ENCODE data around the gene PRDM1. TPM values are rescaled to one million over a fixed set of nuclear protein-coding genes. Genes with fewer than 3 reads are reported as not detected.

The PRDM1 gene
- total and polyA plus RNA-seq, 4 donors: 1.3 to 6.6 (median 2.0) TPM

GRCh38 chr6:106080763-106081095, 5.4 kb upstream of the PRDM1 start:
- Histone ChIP-seq H3K27me3 (ENCODE audit: control insufficient read depth, insufficient read depth, low read length) (peaks cover 20% of the 10 kb centered on the region), H3K9me3 (ENCODE audit: control insufficient read depth, insufficient read depth, low read length) (no peaks in the 10 kb centered on the region), H3K4me3 (ENCODE audit: low read depth, low read length) (no peak overlapping the region), H3K4me1 (ENCODE audit: control insufficient read depth, insufficient read depth, low read length) (peaks cover 5% of the 10 kb centered on the region), H3K36me3 (ENCODE audit: control insufficient read depth, insufficient read depth, low read length) (no peaks in the 10 kb centered on the region), H3K27ac (ENCODE audit: low read depth, low read length) (no peak overlapping the region)
- no peak for DNase-seq (ENCODE audit: low read depth in 4 of 6, low spot score in 6 of 6)
- 75% methylated on average over 3 of the region's 3 CpGs for WGBS (ENCODE audit: insufficient coverage)

GRCh38 chr6:106081715-106082114, 4.4 kb upstream of the PRDM1 start:
- no CpG with 5 or more reads among the region's 4 CpGs for WGBS (ENCODE audit: insufficient coverage)
- Histone ChIP-seq H3K27ac (ENCODE audit: low read depth, low read length) (no peak overlapping the region), H3K27me3 (ENCODE audit: control insufficient read depth, insufficient read depth, low read length) (peaks cover 28% of the 10 kb centered on the region), H3K9me3 (ENCODE audit: control insufficient read depth, insufficient read depth, low read length) (no peaks in the 10 kb centered on the region), H3K4me1 (ENCODE audit: control insufficient read depth, insufficient read depth, low read length) (peaks cover 12% of the 10 kb centered on the region), H3K36me3 (ENCODE audit: control insufficient read depth, insufficient read depth, low read length) (no peaks in the 10 kb centered on the region), H3K4me3 (ENCODE audit: low read depth, low read length) (no peak overlapping the region)
- no peak for DNase-seq (ENCODE audit: low read depth in 4 of 6, low spot score in 6 of 6)

- Histone ChIP-seq H3K36me3 (ENCODE audit: control insufficient read depth, insufficient read depth, low read length) (no peaks in the 10 kb centered on the region), H3K9me3 (ENCODE audit: control insufficient read depth, insufficient read depth, low read length) (no peaks in the 10 kb centered on the region), H3K27me3 (ENCODE audit: control insufficient read depth, insufficient read depth, low read length) (peaks cover 35% of the 10 kb centered on the region), H3K4me3 (ENCODE audit: low read depth, low read length) (no peak overlapping the region), H3K4me1 (ENCODE audit: control insufficient read depth, insufficient read depth, low read length) (peaks cover 16% of the 10 kb centered on the region), H3K27ac (ENCODE audit: low read depth, low read length) (no peak overlapping the region)
- DNase-seq (ENCODE audit: low read depth in 4 of 6, low spot score in 6 of 6): no peak
- WGBS (ENCODE audit: insufficient coverage): no CpG with 5 or more reads among the region's 6 CpGs
Observed at GRCh38 chr6:106082735-106083398, 3.3 kb upstream of the PRDM1 start.

GRCh38 chr6:106083618-106084017, 2.5 kb upstream of the PRDM1 start:
- H3K27ac ChIP-seq (ENCODE audit: low read depth, low read length): no peak overlapping the region

GRCh38 chr6:106084106-106084988, 1.8 kb upstream of the PRDM1 start:
- peaks cover 16% of the 10 kb centered on the region for H3K4me1 ChIP-seq (ENCODE audit: control insufficient read depth, insufficient read depth, low read length)
- 40% methylated on average over 2 of the region's 5 CpGs for WGBS (ENCODE audit: insufficient coverage)
- no peak overlapping the region for H3K27ac ChIP-seq (ENCODE audit: low read depth, low read length)
- H3K27me3 ChIP-seq (ENCODE audit: control insufficient read depth, insufficient read depth, low read length): peaks cover 35% of the 10 kb centered on the region
- DNase-seq (ENCODE audit: low read depth in 4 of 6, low spot score in 6 of 6): peak in 1 of 6 donors; percentile 40
- H3K9me3 ChIP-seq (ENCODE audit: control insufficient read depth, insufficient read depth, low read length): no peaks in the 10 kb centered on the region
- no peak overlapping the region for H3K4me3 ChIP-seq (ENCODE audit: low read depth, low read length)
- no peaks in the 10 kb centered on the region for H3K36me3 ChIP-seq (ENCODE audit: control insufficient read depth, insufficient read depth, low read length)

More at GRCh38 chr6:106083618-106084017, 2.5 kb upstream of the PRDM1 start:
- Histone ChIP-seq H3K4me3 (ENCODE audit: low read depth, low read length) (no peak overlapping the region), H3K9me3 (ENCODE audit: control insufficient read depth, insufficient read depth, low read length) (no peaks in the 10 kb centered on the region), H3K36me3 (ENCODE audit: control insufficient read depth, insufficient read depth, low read length) (no peaks in the 10 kb centered on the region), H3K4me1 (ENCODE audit: control insufficient read depth, insufficient read depth, low read length) (peaks cover 16% of the 10 kb centered on the region), H3K27me3 (ENCODE audit: control insufficient read depth, insufficient read depth, low read length) (peaks cover 35% of the 10 kb centered on the region)
- no peak for DNase-seq (ENCODE audit: low read depth in 4 of 6, low spot score in 6 of 6)
- no CpG with 5 or more reads among the region's 2 CpGs for WGBS (ENCODE audit: insufficient coverage)

- 0% methylated on average over 1 of the region's 7 CpGs for WGBS (ENCODE audit: insufficient coverage)
- H3K27ac ChIP-seq (ENCODE audit: low read depth, low read length): no peak overlapping the region
- peaks cover 16% of the 10 kb centered on the region for H3K4me1 ChIP-seq (ENCODE audit: control insufficient read depth, insufficient read depth, low read length)
- H3K4me3 ChIP-seq (ENCODE audit: low read depth, low read length): peak overlapping the region; percentile 37
- no peaks in the 10 kb centered on the region for H3K9me3 ChIP-seq (ENCODE audit: control insufficient read depth, insufficient read depth, low read length)
- peaks cover 35% of the 10 kb centered on the region for H3K27me3 ChIP-seq (ENCODE audit: control insufficient read depth, insufficient read depth, low read length)
- no peaks in the 10 kb centered on the region for H3K36me3 ChIP-seq (ENCODE audit: control insufficient read depth, insufficient read depth, low read length)
- DNase-seq (ENCODE audit: low read depth in 4 of 6, low spot score in 6 of 6): no peak
Observed at GRCh38 chr6:106084989-106085691, 996 bp upstream of the PRDM1 start.

- WGBS (ENCODE audit: insufficient coverage): no CpG with 5 or more reads among the region's 6 CpGs
- Histone ChIP-seq H3K36me3 (ENCODE audit: control insufficient read depth, insufficient read depth, low read length) (no peaks in the 10 kb centered on the region), H3K27ac (ENCODE audit: low read depth, low read length) (peak overlapping the region; percentile 17)
Observed at GRCh38 chr6:106085692-106085983, 498 bp upstream of the PRDM1 start.

GRCh38 chr6:106086814-106087175, 659 bp downstream of the PRDM1 start:
- H3K27ac ChIP-seq (ENCODE audit: low read depth, low read length): no peak overlapping the region

More at GRCh38 chr6:106085692-106085983, 498 bp upstream of the PRDM1 start:
- Histone ChIP-seq H3K9me3 (ENCODE audit: control insufficient read depth, insufficient read depth, low read length) (no peaks in the 10 kb centered on the region), H3K27me3 (ENCODE audit: control insufficient read depth, insufficient read depth, low read length) (peaks cover 35% of the 10 kb centered on the region), H3K4me1 (ENCODE audit: control insufficient read depth, insufficient read depth, low read length) (peaks cover 16% of the 10 kb centered on the region), H3K4me3 (ENCODE audit: low read depth, low read length) (peak overlapping the region; percentile 37)
- DNase-seq (ENCODE audit: low read depth in 4 of 6, low spot score in 6 of 6): peak in 1 of 6 donors; percentile 36

GRCh38 chr6:106087548-106088325, 1.6 kb downstream of the PRDM1 start:
- H3K9me3 ChIP-seq (ENCODE audit: control insufficient read depth, insufficient read depth, low read length): no peaks in the 10 kb centered on the region
- peak in 1 of 6 donors; percentile 43 for DNase-seq (ENCODE audit: low read depth in 4 of 6, low spot score in 6 of 6)
- peak overlapping the region; percentile 16 for H3K4me3 ChIP-seq (ENCODE audit: low read depth, low read length)
- no peaks in the 10 kb centered on the region for H3K36me3 ChIP-seq (ENCODE audit: control insufficient read depth, insufficient read depth, low read length)
- 21% methylated on average over 6 of the region's 13 CpGs for WGBS (ENCODE audit: insufficient coverage)
- no peak overlapping the region for H3K27ac ChIP-seq (ENCODE audit: low read depth, low read length)
- peaks cover 31% of the 10 kb centered on the region for H3K27me3 ChIP-seq (ENCODE audit: control insufficient read depth, insufficient read depth, low read length)
- H3K4me1 ChIP-seq (ENCODE audit: control insufficient read depth, insufficient read depth, low read length): peaks cover 16% of the 10 kb centered on the region

More at GRCh38 chr6:106086814-106087175, 659 bp downstream of the PRDM1 start:
- Histone ChIP-seq H3K27me3 (ENCODE audit: control insufficient read depth, insufficient read depth, low read length) (peaks cover 34% of the 10 kb centered on the region), H3K4me3 (ENCODE audit: low read depth, low read length) (peak overlapping the region; percentile 3), H3K9me3 (ENCODE audit: control insufficient read depth, insufficient read depth, low read length) (no peaks in the 10 kb centered on the region), H3K4me1 (ENCODE audit: control insufficient read depth, insufficient read depth, low read length) (peaks cover 16% of the 10 kb centered on the region), H3K36me3 (ENCODE audit: control insufficient read depth, insufficient read depth, low read length) (no peaks in the 10 kb centered on the region)
- WGBS (ENCODE audit: insufficient coverage): no CpG with 5 or more reads among the region's 3 CpGs
- DNase-seq (ENCODE audit: low read depth in 4 of 6, low spot score in 6 of 6): peak in 1 of 6 donors; percentile 29

Data from spinal cord (tissue), 10 donors.